Kidney (tissue), 14 donors: Measurements from ENCODE around the gene MVP. TPM values are rescaled to one million over a fixed set of nuclear protein-coding genes. Genes with fewer than 3 reads are reported as not detected.

Experiments
- DNase-seq, 5 donors: peaks; one replicate each; pipeline ENCODE4 v3.0.0-alpha.2; 2013 to 2020
- FAIRE-seq: peaks from 2 replicates; lab custom pipeline; 2012; peaks lifted over from hg19 to GRCh38; lab: Jason Lieb, UNC
- H3K27ac ChIP-seq, 2 donors: one replicate each; pipeline ENCODE4 v1.7.0; 2013; ENCODE audit warnings: low read depth in 2 of 2, low read length in 2 of 2, inconsistent platforms in 1 of 2
- H3K27me3 ChIP-seq: one replicate; pipeline ENCODE4 v1.7.1; 2013; ENCODE audit warnings: low read length, inconsistent platforms; ENCODE audit not compliant: control insufficient read depth, insufficient read depth
- H3K36me3 ChIP-seq, 3 donors: one replicate each; pipeline versions ENCODE4 v1.7.0 to v1.7.1; 2013; ENCODE audit warnings: low read length in 3 of 3, control low read depth in 1 of 3, inconsistent platforms in 1 of 3; ENCODE audit not compliant: insufficient read depth in 3 of 3, control insufficient read depth in 2 of 3
- H3K4me1 ChIP-seq, 3 donors: one replicate each; pipeline versions ENCODE4 v1.7.0 to v1.7.1; 2013; ENCODE audit warnings: low read length in 3 of 3, inconsistent platforms in 1 of 3, low read depth in 1 of 3; ENCODE audit not compliant: control insufficient read depth in 2 of 3, insufficient read depth in 2 of 3
- H3K4me3 ChIP-seq, 3 donors: one replicate each; pipeline versions ENCODE4 v1.7.0 to v1.8.1; 2013; ENCODE audit warnings: low read length in 3 of 3, control low read depth in 1 of 3, inconsistent platforms in 1 of 3
- H3K9ac ChIP-seq, 3 donors: one replicate each; pipeline versions ENCODE4 v1.7.0 to v1.7.1; 2013; ENCODE audit warnings: low read length in 3 of 3, control low read depth in 1 of 3, inconsistent platforms in 1 of 3
- H3K9me3 ChIP-seq, 3 donors: one replicate each; pipeline versions ENCODE4 v1.7.0 to v1.7.1; 2013; ENCODE audit warnings: low read length in 3 of 3, control low read depth in 1 of 3, inconsistent platforms in 1 of 3; ENCODE audit not compliant: control insufficient read depth in 2 of 3, insufficient read depth in 1 of 3
- CTCF ChIP-seq: IDR thresholded peaks from 3 replicates; pipeline ENCODE4 v1.5.1; 2012; ENCODE audit warnings: mild to moderate bottlenecking, moderate library complexity, borderline replicate concordance; ENCODE audit not compliant: insufficient read depth; ENCODE audit errors: extremely low read depth
- intact Hi-C: fragments of 100-400 bp; cut with DNase I; formaldehyde crosslinking; loops from one replicate; pipeline ENCODE4 v1.11.1; 2022
- polyA plus RNA-seq: library from polyadenylated mRNA; stranded (reverse); fragments of 350-450 nt; fragmentation: Illumina TruSeq; extraction: RNeasy Lipid Tissue Mini Kit (QIAGEN cat#74804); gene quantifications from one replicate; pipeline ENCODE4 v1.2.3, GENCODE V29; 2014; ENCODE audit warnings: low read depth, low replicate concordance; ENCODE audit not compliant: insufficient read depth
- total RNA-seq: library from RNA; stranded (reverse); fragmentation: NEBNext Ultra II Directional; extraction: Animal tissue kit (Norgen Biotek cat#: 25700); gene quantifications from one replicate; pipeline ENCODE4 v1.2.1, GENCODE V29; 2021
- donor health status: control.
- donor health status: control.
- donor health status: control.
- donor health status: control.
- donor health status: control.
- donor health status: DM: yes; HTN: yes; CAD: no.
- donor health status: Normal renal cell carcinoma (clear cell type).

The MVP gene
- total and polyA plus RNA-seq, 2 donors from 2014 or later, result 123 to 271 TPM

GRCh38 chr16:29818082-29818481 lies 2.2 kb upstream of the MVP start:
- FAIRE-seq, result no peak
- DNase-seq, result no peak
- no peak overlapping the region for H3K4me3 ChIP-seq
- H3K9ac ChIP-seq, result no peak overlapping the region
- H3K27me3 ChIP-seq, result no peaks in the 10 kb centered on the region
- TF ChIP-seq CTCF, result no peak
- H3K4me1 ChIP-seq, result peaks cover 0 to 27% (median 14%) of the 10 kb centered on the region in 3 donors
- no peak overlapping the region for H3K27ac ChIP-seq
- intact Hi-C loops, result no loop called here
- H3K9me3 ChIP-seq, result no peaks in the 10 kb centered on the region
- peaks cover 0 to 5% (median 0%) of the 10 kb centered on the region in 3 donors for H3K36me3 ChIP-seq

GRCh38 chr16:29819506-29819905 lies 756 bp upstream of the MVP start:
- H3K27ac ChIP-seq, result no peak overlapping the region
- no peaks in the 10 kb centered on the region for H3K9me3 ChIP-seq
- peak; percentile 12 for TF ChIP-seq CTCF
- peak overlapping the region in 2 of 3 donors; percentile 84 to 86 for H3K4me3 ChIP-seq
- peaks cover 0 to 29% (median 18%) of the 10 kb centered on the region in 3 donors for H3K4me1 ChIP-seq
- peaks cover 0 to 5% (median 0%) of the 10 kb centered on the region in 3 donors for H3K36me3 ChIP-seq
- FAIRE-seq (no peak), DNase-seq (peak in 1 of 5 donors; percentile 72)
- H3K27me3 ChIP-seq, result no peaks in the 10 kb centered on the region
- no peak overlapping the region for H3K9ac ChIP-seq
- intact Hi-C loops, result no loop called here

GRCh38 chr16:29820730-29821642 lies 724 bp downstream of the MVP start:
- Histone ChIP-seq H3K9ac (peak overlapping the region; percentile 20 to 86 (median 24)), H3K4me3 (peak overlapping the region; percentile 36 to 86 (median 84)), H3K4me1 (peaks cover 0 to 38% (median 27%) of the 10 kb centered on the region in 3 donors), H3K9me3 (no peaks in the 10 kb centered on the region), H3K27me3 (no peaks in the 10 kb centered on the region), H3K36me3 (peaks cover 0 to 6% (median 0%) of the 10 kb centered on the region in 3 donors), H3K27ac (peak overlapping the region; percentile 87 to 90)
- DNase-seq (peak in 1 of 5 donors; percentile 92), FAIRE-seq (no peak)
- intact Hi-C loops, result no loop called here
- TF ChIP-seq CTCF, result no peak
